ENCODE results near the gene UNC13B.

The UNC13B gene

GRCh38 chr9:35353731-35354365, 192.0 kb downstream of the UNC13B start:
- FAIRE-seq = no peak
- DNase-seq (ENCODE audit: extremely low spot score, insufficient read length, low read depth) = no peak

- DNase-seq (ENCODE audit: extremely low spot score, insufficient read length, low read depth) = no peak
- FAIRE-seq = no peak
Observed at GRCh38 chr9:35355939-35356338, 194.1 kb downstream of the UNC13B start.

GRCh38 chr9:35357116-35357515, 195.3 kb downstream of the UNC13B start:
- DNase-seq (ENCODE audit: extremely low spot score, insufficient read length, low read depth) (no peak), FAIRE-seq (no peak)

- no peak for DNase-seq (ENCODE audit: extremely low spot score, insufficient read length, low read depth)
- FAIRE-seq = no peak
Observed at GRCh38 chr9:35357826-35358225, 196.0 kb downstream of the UNC13B start.

GRCh38 chr9:35364817-35365585, 203.2 kb downstream of the UNC13B start:
- DNase-seq (ENCODE audit: extremely low spot score, insufficient read length, low read depth) (no peak), FAIRE-seq (no peak)

GRCh38 chr9:35366627-35367026, 204.8 kb downstream of the UNC13B start:
- DNase-seq (ENCODE audit: extremely low spot score, insufficient read length, low read depth) = no peak
- no peak for FAIRE-seq

- FAIRE-seq (no peak), DNase-seq (ENCODE audit: extremely low spot score, insufficient read length, low read depth) (no peak)
Observed at GRCh38 chr9:35367451-35367850, 205.6 kb downstream of the UNC13B start.

- FAIRE-seq (no peak), DNase-seq (ENCODE audit: extremely low spot score, insufficient read length, low read depth) (no peak)
Observed at GRCh38 chr9:35370241-35370640, 208.4 kb downstream of the UNC13B start.

GRCh38 chr9:35374436-35374835, 212.6 kb downstream of the UNC13B start:
- no peak for FAIRE-seq

GRCh38 chr9:35374910-35375309, 213.1 kb downstream of the UNC13B start:
- FAIRE-seq (no peak), DNase-seq (ENCODE audit: extremely low spot score, insufficient read length, low read depth) (no peak)

More at GRCh38 chr9:35374436-35374835, 212.6 kb downstream of the UNC13B start:
- DNase-seq (ENCODE audit: extremely low spot score, insufficient read length, low read depth) = no peak

- DNase-seq (ENCODE audit: extremely low spot score, insufficient read length, low read depth) (no peak), FAIRE-seq (no peak)
Observed at GRCh38 chr9:35380039-35380438, 218.2 kb downstream of the UNC13B start.

- FAIRE-seq = no peak
- DNase-seq (ENCODE audit: extremely low spot score, insufficient read length, low read depth) = no peak
Observed at GRCh38 chr9:35380619-35381018, 218.8 kb downstream of the UNC13B start.

GRCh38 chr9:35385042-35385441, 223.2 kb downstream of the UNC13B start:
- FAIRE-seq = no peak
- no peak for DNase-seq (ENCODE audit: extremely low spot score, insufficient read length, low read depth)

GRCh38 chr9:35395076-35395705, 233.4 kb downstream of the UNC13B start:
- no peak for FAIRE-seq
- DNase-seq (ENCODE audit: extremely low spot score, insufficient read length, low read depth) = no peak

- no peak for DNase-seq (ENCODE audit: extremely low spot score, insufficient read length, low read depth)
- FAIRE-seq = no peak
Observed at GRCh38 chr9:35395706-35396101, 233.9 kb downstream of the UNC13B start.

- no peak for DNase-seq (ENCODE audit: extremely low spot score, insufficient read length, low read depth)
Observed at GRCh38 chr9:35396560-35397215, 234.9 kb downstream of the UNC13B start.

GRCh38 chr9:35397216-35397698, 235.4 kb downstream of the UNC13B start:
- DNase-seq (ENCODE audit: extremely low spot score, insufficient read length, low read depth) = no peak
- peak; percentile 58 for FAIRE-seq

More at GRCh38 chr9:35396560-35397215, 234.9 kb downstream of the UNC13B start:
- FAIRE-seq = no peak

GRCh38 chr9:35397923-35398322, 236.1 kb downstream of the UNC13B start:
- no peak for FAIRE-seq
- no peak for DNase-seq (ENCODE audit: extremely low spot score, insufficient read length, low read depth)

GRCh38 chr9:35398651-35399335, 237.0 kb downstream of the UNC13B start:
- DNase-seq (ENCODE audit: extremely low spot score, insufficient read length, low read depth) (no peak), FAIRE-seq (no peak)

GRCh38 chr9:35404865-35405264, 243.1 kb downstream of the UNC13B start:
- FAIRE-seq (no peak), DNase-seq (ENCODE audit: extremely low spot score, insufficient read length, low read depth) (no peak)
